GM18519 (cell line): ENCODE results near the gene PRUNE2.
"Not testable (repeated sequence)": the region's sequence is repeated elsewhere in the genome, so short reads cannot be mapped to it uniquely, and the experiment has no call there.

ENCODE experiments used
- ATAC-seq: cut with Tn5 transposase; IDR thresholded peaks from one replicate; pipeline ENCODE4 v1.9.1; 2021; ENCODE audit warnings: mild to moderate bottlenecking, moderate library complexity; ENCODE audit not compliant: unreplicated experiment, low FRiP score

PRUNE2 gene

GRCh38 chr9:76667521-76667957 lies 238.4 kb downstream of the PRUNE2 start:
- ATAC-seq, result no peak

GRCh38 chr9:76665966-76666365 lies 239.9 kb downstream of the PRUNE2 start:
- not testable (repeated sequence) for ATAC-seq

GRCh38 chr9:76665458-76665857 lies 240.5 kb downstream of the PRUNE2 start:
- no peak for ATAC-seq

GRCh38 chr9:76664120-76664519 lies 241.8 kb downstream of the PRUNE2 start:
- ATAC-seq, result no peak

- no peak for ATAC-seq
Observed at GRCh38 chr9:76662476-76663281, 243.2 kb downstream of the PRUNE2 start.

GRCh38 chr9:76658510-76659231 lies 247.2 kb downstream of the PRUNE2 start:
- peak; percentile 91 for ATAC-seq

GRCh38 chr9:76657265-76657664 lies 248.6 kb downstream of the PRUNE2 start:
- no peak for ATAC-seq

GRCh38 chr9:76655971-76656370 lies 249.9 kb downstream of the PRUNE2 start:
- no peak for ATAC-seq

- ATAC-seq, result no peak
Observed at GRCh38 chr9:76655121-76655541, 250.8 kb downstream of the PRUNE2 start.

- no peak for ATAC-seq
Observed at GRCh38 chr9:76654575-76654974, 251.3 kb downstream of the PRUNE2 start.

- no peak for ATAC-seq
Observed at GRCh38 chr9:76654051-76654461, 251.9 kb downstream of the PRUNE2 start.

- ATAC-seq, result no peak
Observed at GRCh38 chr9:76652894-76653293, 253.0 kb downstream of the PRUNE2 start.

- peak; percentile 65 for ATAC-seq
Observed at GRCh38 chr9:76651119-76651705, 254.7 kb downstream of the PRUNE2 start.

- no peak for ATAC-seq
Observed at GRCh38 chr9:76650692-76651091, 255.2 kb downstream of the PRUNE2 start.

GRCh38 chr9:76649894-76650293 lies 256.0 kb downstream of the PRUNE2 start:
- ATAC-seq, result no peak

- no peak for ATAC-seq
Observed at GRCh38 chr9:76646249-76646648, 259.7 kb downstream of the PRUNE2 start.

- ATAC-seq, result no peak
Observed at GRCh38 chr9:76644647-76645250, 261.2 kb downstream of the PRUNE2 start.

- ATAC-seq, result no peak
Observed at GRCh38 chr9:76644171-76644570, 261.7 kb downstream of the PRUNE2 start.

- peak; percentile 91 for ATAC-seq
Observed at GRCh38 chr9:76643399-76644117, 262.4 kb downstream of the PRUNE2 start.

- no peak for ATAC-seq
Observed at GRCh38 chr9:76642701-76643209, 263.2 kb downstream of the PRUNE2 start.
